Kidney (tissue), 14 donors: ENCODE results near the gene CPT1A. TPM values are rescaled to one million over a fixed set of nuclear protein-coding genes. Genes with fewer than 3 reads are reported as not detected.

Source experiments
- DNase-seq, 5 donors: peaks; one replicate each; pipeline ENCODE4 v3.0.0-alpha.2; 2013 to 2020
- FAIRE-seq: peaks from 2 replicates; lab custom pipeline; 2012; peaks lifted over from hg19 to GRCh38; lab: Jason Lieb, UNC
- H3K27ac ChIP-seq, 2 donors: one replicate each; pipeline ENCODE4 v1.7.0; 2013; ENCODE audit warnings: low read depth in 2 of 2, low read length in 2 of 2, inconsistent platforms in 1 of 2
- H3K27me3 ChIP-seq: one replicate; pipeline ENCODE4 v1.7.1; 2013; ENCODE audit warnings: low read length, inconsistent platforms; ENCODE audit not compliant: control insufficient read depth, insufficient read depth
- H3K36me3 ChIP-seq, 3 donors: one replicate each; pipeline versions ENCODE4 v1.7.0 to v1.7.1; 2013; ENCODE audit warnings: low read length in 3 of 3, control low read depth in 1 of 3, inconsistent platforms in 1 of 3; ENCODE audit not compliant: insufficient read depth in 3 of 3, control insufficient read depth in 2 of 3
- H3K4me1 ChIP-seq, 3 donors: one replicate each; pipeline versions ENCODE4 v1.7.0 to v1.7.1; 2013; ENCODE audit warnings: low read length in 3 of 3, inconsistent platforms in 1 of 3, low read depth in 1 of 3; ENCODE audit not compliant: control insufficient read depth in 2 of 3, insufficient read depth in 2 of 3
- H3K4me3 ChIP-seq, 3 donors: one replicate each; pipeline versions ENCODE4 v1.7.0 to v1.8.1; 2013; ENCODE audit warnings: low read length in 3 of 3, control low read depth in 1 of 3, inconsistent platforms in 1 of 3
- H3K9ac ChIP-seq, 3 donors: one replicate each; pipeline versions ENCODE4 v1.7.0 to v1.7.1; 2013; ENCODE audit warnings: low read length in 3 of 3, control low read depth in 1 of 3, inconsistent platforms in 1 of 3
- H3K9me3 ChIP-seq, 3 donors: one replicate each; pipeline versions ENCODE4 v1.7.0 to v1.7.1; 2013; ENCODE audit warnings: low read length in 3 of 3, control low read depth in 1 of 3, inconsistent platforms in 1 of 3; ENCODE audit not compliant: control insufficient read depth in 2 of 3, insufficient read depth in 1 of 3
- intact Hi-C: fragments of 100-400 bp; cut with DNase I; formaldehyde crosslinking; loops from one replicate; pipeline ENCODE4 v1.11.1; 2022
- polyA plus RNA-seq: library from polyadenylated mRNA; stranded (reverse); fragments of 350-450 nt; fragmentation: Illumina TruSeq; extraction: RNeasy Lipid Tissue Mini Kit (QIAGEN cat#74804); gene quantifications from one replicate; pipeline ENCODE4 v1.2.3, GENCODE V29; 2014; ENCODE audit warnings: low read depth, low replicate concordance; ENCODE audit not compliant: insufficient read depth
- total RNA-seq: library from RNA; stranded (reverse); fragmentation: NEBNext Ultra II Directional; extraction: Animal tissue kit (Norgen Biotek cat#: 25700); gene quantifications from one replicate; pipeline ENCODE4 v1.2.1, GENCODE V29; 2021
- TF ChIP-seq, protein P1 (sequence below): IDR thresholded peaks from 3 replicates; pipeline ENCODE4 v1.5.1; 2012; ENCODE audit warnings: mild to moderate bottlenecking, moderate library complexity, borderline replicate concordance; ENCODE audit not compliant: insufficient read depth; ENCODE audit errors: extremely low read depth
- donor health status: control.
- donor health status: control.
- donor health status: control.
- donor health status: control.
- donor health status: control.
- donor health status: DM: yes; HTN: yes; CAD: no.
- donor health status: Normal renal cell carcinoma (clear cell type).

CPT1A gene
- total and polyA plus RNA-seq, 2 donors from 2014 or later = 51.3 to 61.5 TPM

DNA sequence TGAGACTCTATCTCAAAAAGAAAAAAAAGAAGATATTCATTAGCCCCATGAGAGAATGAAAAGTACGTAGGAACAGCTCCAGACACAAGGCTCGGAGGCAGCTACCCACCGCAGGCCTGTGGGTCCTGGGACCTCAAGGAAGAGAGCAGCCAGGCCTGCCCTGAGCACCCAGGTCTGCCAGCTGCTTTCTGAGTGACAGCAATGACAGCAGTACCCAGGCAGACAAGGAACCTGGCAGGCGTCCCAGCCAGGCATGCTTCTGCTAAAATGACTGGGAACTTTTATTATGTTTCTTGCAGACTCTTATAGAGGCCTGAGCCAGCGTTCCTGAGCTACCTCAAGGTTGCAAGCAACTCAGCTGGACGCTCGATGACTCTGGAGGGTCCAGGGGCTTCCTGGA, 31.6 kb downstream of the CPT1A start:
- FAIRE-seq (no peak), DNase-seq (no peak)
- peaks cover 0 to 6% (median 0%) of the 10 kb centered on the region in 3 donors for H3K4me1 ChIP-seq
- TF ChIP-seq, protein P1, sequence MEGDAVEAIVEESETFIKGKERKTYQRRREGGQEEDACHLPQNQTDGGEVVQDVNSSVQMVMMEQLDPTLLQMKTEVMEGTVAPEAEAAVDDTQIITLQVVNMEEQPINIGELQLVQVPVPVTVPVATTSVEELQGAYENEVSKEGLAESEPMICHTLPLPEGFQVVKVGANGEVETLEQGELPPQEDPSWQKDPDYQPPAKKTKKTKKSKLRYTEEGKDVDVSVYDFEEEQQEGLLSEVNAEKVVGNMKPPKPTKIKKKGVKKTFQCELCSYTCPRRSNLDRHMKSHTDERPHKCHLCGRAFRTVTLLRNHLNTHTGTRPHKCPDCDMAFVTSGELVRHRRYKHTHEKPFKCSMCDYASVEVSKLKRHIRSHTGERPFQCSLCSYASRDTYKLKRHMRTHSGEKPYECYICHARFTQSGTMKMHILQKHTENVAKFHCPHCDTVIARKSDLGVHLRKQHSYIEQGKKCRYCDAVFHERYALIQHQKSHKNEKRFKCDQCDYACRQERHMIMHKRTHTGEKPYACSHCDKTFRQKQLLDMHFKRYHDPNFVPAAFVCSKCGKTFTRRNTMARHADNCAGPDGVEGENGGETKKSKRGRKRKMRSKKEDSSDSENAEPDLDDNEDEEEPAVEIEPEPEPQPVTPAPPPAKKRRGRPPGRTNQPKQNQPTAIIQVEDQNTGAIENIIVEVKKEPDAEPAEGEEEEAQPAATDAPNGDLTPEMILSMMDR = no peak
- peaks cover 0 to 42% (median 25%) of the 10 kb centered on the region in 3 donors for H3K36me3 ChIP-seq
- intact Hi-C loops = no loop called here
- H3K27ac ChIP-seq = no peak overlapping the region
- no peak overlapping the region for H3K9ac ChIP-seq
- H3K9me3 ChIP-seq = no peaks in the 10 kb centered on the region
- H3K27me3 ChIP-seq = no peaks in the 10 kb centered on the region
- no peak overlapping the region for H3K4me3 ChIP-seq

DNA sequence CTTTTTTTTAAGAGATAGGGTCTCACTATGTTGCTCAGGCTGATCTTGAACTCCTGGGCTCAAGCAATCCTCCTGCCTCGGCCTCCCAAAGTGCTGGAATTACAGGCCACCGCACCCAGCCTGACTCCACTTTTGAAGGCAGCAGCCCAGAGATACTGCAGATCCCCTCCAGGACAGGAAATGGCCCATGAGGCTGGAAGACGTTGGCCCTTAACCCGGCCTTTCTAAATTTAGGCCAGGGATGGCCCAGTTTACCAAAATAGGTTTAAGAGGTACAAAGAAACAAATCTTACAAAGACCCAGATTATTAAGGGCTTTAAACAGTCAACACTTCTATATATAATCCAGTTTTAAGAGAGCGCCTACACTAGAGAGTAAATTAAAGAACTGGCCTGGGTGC, 32.2 kb downstream of the CPT1A start:
- H3K9me3 ChIP-seq = no peaks in the 10 kb centered on the region
- TF ChIP-seq, protein P1 = no peak
- H3K4me1 ChIP-seq = peaks cover 0 to 6% (median 0%) of the 10 kb centered on the region in 3 donors
- DNase-seq (no peak), FAIRE-seq (no peak)
- H3K36me3 ChIP-seq = peaks cover 0 to 37% (median 24%) of the 10 kb centered on the region in 3 donors
- intact Hi-C loops = no loop called here
- no peak overlapping the region for H3K9ac ChIP-seq
- no peak overlapping the region for H3K27ac ChIP-seq
- H3K27me3 ChIP-seq = no peaks in the 10 kb centered on the region
- no peak overlapping the region for H3K4me3 ChIP-seq

DNA sequence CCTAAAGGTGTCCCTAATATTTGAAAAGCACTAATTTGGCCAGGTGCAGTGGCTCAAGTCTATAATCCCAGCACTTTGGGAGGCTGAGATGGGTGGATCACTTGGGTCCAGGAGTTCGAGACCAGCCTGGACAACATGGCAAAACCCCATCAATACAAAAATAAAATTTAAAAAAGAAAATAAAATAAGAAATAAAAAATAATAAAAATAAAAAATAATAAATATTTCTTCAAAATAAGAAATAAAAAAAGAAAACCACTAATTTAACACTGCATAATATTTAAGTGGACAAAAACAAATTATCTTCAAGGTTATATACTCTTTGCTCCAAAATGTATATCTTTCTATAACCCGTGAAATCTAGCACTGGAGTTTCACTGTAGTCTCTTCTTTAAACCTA, 32.9 kb downstream of the CPT1A start:
- TF ChIP-seq, protein P1 = no peak
- intact Hi-C loops = no loop called here
- no peaks in the 10 kb centered on the region for H3K9me3 ChIP-seq
- no peak overlapping the region for H3K9ac ChIP-seq
- no peak overlapping the region for H3K27ac ChIP-seq
- FAIRE-seq (no peak), DNase-seq (no peak)
- no peaks in the 10 kb centered on the region for H3K27me3 ChIP-seq
- H3K36me3 ChIP-seq = peaks cover 0 to 42% (median 29%) of the 10 kb centered on the region in 3 donors
- H3K4me3 ChIP-seq = no peak overlapping the region
- H3K4me1 ChIP-seq = peaks cover 0 to 6% (median 0%) of the 10 kb centered on the region in 3 donors
